GM12891 (cell line): ENCODE measurements around the gene POMGNT2.

ENCODE experiments used
- DNase-seq: peaks from one replicate; pipeline ENCODE4 v3.0.0; 2011; ENCODE audit warnings: low spot score; ENCODE audit not compliant: insufficient read length
- FAIRE-seq: peaks from 2 replicates; lab custom pipeline; 2011; peaks lifted over from hg19 to GRCh38; lab: Jason Lieb, UNC
- PAX5 ChIP-seq: IDR thresholded peaks from 2 replicates; pipeline ENCODE4 v1.6.1; 2011; ENCODE audit warnings: low read length, moderate library complexity, mild to moderate bottlenecking; ENCODE audit not compliant: insufficient read depth, severe bottlenecking
- POLR2A ChIP-seq: IDR thresholded peaks from 2 replicates; pipeline ENCODE4 v1.6.1; 2011; ENCODE audit warnings: low read depth, low read length, control low read depth
- POLR2AphosphoS5 ChIP-seq: IDR thresholded peaks from 2 replicates; pipeline ENCODE4 v1.6.1; 2011; ENCODE audit warnings: low read depth, low read length, control low read depth
- POU2F2 ChIP-seq: IDR thresholded peaks from 2 replicates; pipeline ENCODE4 v1.6.1; 2011; ENCODE audit warnings: low read depth, mild to moderate bottlenecking, control low read depth, low read length, moderate library complexity
- SPI1 ChIP-seq: IDR thresholded peaks from 2 replicates; pipeline ENCODE4 v1.6.1; 2011; ENCODE audit warnings: low read depth, low read length, control low read depth
- TAF1 ChIP-seq: IDR thresholded peaks from 2 replicates; pipeline ENCODE4 v1.6.1; 2011; ENCODE audit warnings: low read depth, low read length, control low read depth

Gene POMGNT2

GRCh38 chr3:43138488-43139231 lies 32.8 kb upstream of the POMGNT2 start:
- DNase-seq, result no peak
- TF ChIP-seq PAX5 (no peak), POU2F2 (no peak), POLR2A (no peak), SPI1 (no peak), TAF1 (no peak), POLR2AphosphoS5 (no peak)
- no peak for FAIRE-seq

GRCh38 chr3:43132870-43133636 lies 27.2 kb upstream of the POMGNT2 start:
- TF ChIP-seq POU2F2 (no peak), POLR2AphosphoS5 (no peak), POLR2A (no peak), TAF1 (no peak)
- no peak for DNase-seq
- no peak for FAIRE-seq

GRCh38 chr3:43132193-43132592 lies 26.3 kb upstream of the POMGNT2 start:
- FAIRE-seq, result no peak
- no peak for DNase-seq
- no peak for TF ChIP-seq POLR2A
- no peak for TF ChIP-seq TAF1
- TF ChIP-seq POLR2AphosphoS5, result no peak
- TF ChIP-seq POU2F2, result no peak
- no peak for TF ChIP-seq SPI1
- no peak for TF ChIP-seq PAX5

- TF ChIP-seq POU2F2 (no peak), SPI1 (no peak), POLR2AphosphoS5 (no peak), TAF1 (no peak), PAX5 (no peak), POLR2A (no peak)
- no peak for DNase-seq
- FAIRE-seq, result no peak
These were observed 22.6 kb upstream of the POMGNT2 start for GRCh38 chr3:43128464-43128863.

GRCh38 chr3:43126536-43126935 lies 20.7 kb upstream of the POMGNT2 start:
- TF ChIP-seq TAF1 (no peak), PAX5 (no peak), POU2F2 (no peak), POLR2A (no peak), POLR2AphosphoS5 (no peak), SPI1 (no peak)
- DNase-seq, result no peak
- no peak for FAIRE-seq

- no peak for DNase-seq
- TF ChIP-seq SPI1 (no peak), POU2F2 (no peak), POLR2A (no peak), POLR2AphosphoS5 (no peak), TAF1 (no peak), PAX5 (no peak)
- no peak for FAIRE-seq
These were observed 18.0 kb upstream of the POMGNT2 start for GRCh38 chr3:43123895-43124294.

- TF ChIP-seq TAF1, result no peak
- TF ChIP-seq POLR2A, result no peak
- no peak for TF ChIP-seq PAX5
- TF ChIP-seq POLR2AphosphoS5, result no peak
- no peak for TF ChIP-seq POU2F2
- TF ChIP-seq SPI1, result no peak
- FAIRE-seq (no peak), DNase-seq (no peak)
These were observed 15.1 kb upstream of the POMGNT2 start for GRCh38 chr3:43120937-43121336.

- TF ChIP-seq SPI1 (no peak), POLR2A (no peak), PAX5 (no peak), POU2F2 (no peak), TAF1 (no peak), POLR2AphosphoS5 (no peak)
- FAIRE-seq (no peak), DNase-seq (no peak)
These were observed 11.4 kb upstream of the POMGNT2 start for GRCh38 chr3:43117257-43117656.

GRCh38 chr3:43113671-43114070 lies 7.8 kb upstream of the POMGNT2 start:
- no peak for TF ChIP-seq SPI1
- TF ChIP-seq POLR2A, result no peak
- no peak for TF ChIP-seq TAF1
- no peak for TF ChIP-seq POU2F2
- no peak for TF ChIP-seq POLR2AphosphoS5
- TF ChIP-seq PAX5, result no peak
- FAIRE-seq, result no peak
- DNase-seq, result no peak
